ENCODE results near the gene TELO2. TPM values are rescaled to one million over a fixed set of nuclear protein-coding genes. Genes with fewer than 3 reads are reported as not detected.

The TELO2 gene
- 61.7 TPM for polyA plus RNA-seq (2012; ENCODE audit: insufficient read depth, insufficient read length)

DNA sequence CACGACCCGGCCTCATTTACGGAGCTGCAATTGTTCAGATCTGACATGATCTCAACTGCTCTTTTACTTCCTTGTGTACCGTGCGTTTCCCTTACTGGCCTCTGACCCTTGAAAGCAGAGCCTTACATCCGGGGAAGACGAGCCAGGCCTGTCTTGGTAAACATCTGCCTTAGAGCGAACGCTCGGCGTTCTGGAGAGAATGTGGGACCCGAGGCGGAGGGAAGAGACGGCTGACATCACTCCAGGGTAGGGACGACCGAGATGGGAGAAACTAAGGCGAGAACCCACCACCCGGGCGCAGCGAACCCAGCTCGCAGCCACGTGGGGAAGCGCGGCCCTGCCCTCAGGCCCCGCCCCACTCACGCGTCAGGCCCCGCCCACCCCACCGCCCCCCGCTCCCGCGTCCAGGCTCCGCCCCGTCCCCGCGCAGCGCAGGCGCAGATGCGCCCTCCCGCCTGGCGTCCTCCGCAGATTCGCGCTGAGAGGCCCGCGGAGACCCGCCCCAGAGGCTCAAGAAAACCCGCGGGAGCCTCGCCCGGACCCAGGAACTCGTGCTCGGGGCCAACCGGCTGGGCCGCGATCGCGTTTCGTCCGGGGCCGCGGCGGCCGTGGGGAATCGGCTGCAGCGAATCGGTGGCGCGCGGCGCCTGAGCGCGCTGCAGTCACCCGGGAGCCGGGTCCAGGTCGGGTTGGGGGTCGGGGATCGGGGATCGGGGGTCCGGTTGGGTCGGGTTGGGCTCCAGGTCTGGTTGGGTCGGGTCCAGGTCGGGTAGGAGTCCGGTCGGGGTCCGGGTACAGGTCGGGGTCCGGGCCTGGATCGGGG is at the start of gene TELO2:
TELO2 (plus strand) TSS at position 438 of the 823 bp plus-strand sequence. CDS start 922 bp downstream, outside the sequence.
- H3K4me3 ChIP-seq (ENCODE audit: low read length), result peak within 1 kb of the TSS; percentile 78
- peak; percentile 73 for DNase-seq (ENCODE audit: low read depth, low spot score)

DNA sequence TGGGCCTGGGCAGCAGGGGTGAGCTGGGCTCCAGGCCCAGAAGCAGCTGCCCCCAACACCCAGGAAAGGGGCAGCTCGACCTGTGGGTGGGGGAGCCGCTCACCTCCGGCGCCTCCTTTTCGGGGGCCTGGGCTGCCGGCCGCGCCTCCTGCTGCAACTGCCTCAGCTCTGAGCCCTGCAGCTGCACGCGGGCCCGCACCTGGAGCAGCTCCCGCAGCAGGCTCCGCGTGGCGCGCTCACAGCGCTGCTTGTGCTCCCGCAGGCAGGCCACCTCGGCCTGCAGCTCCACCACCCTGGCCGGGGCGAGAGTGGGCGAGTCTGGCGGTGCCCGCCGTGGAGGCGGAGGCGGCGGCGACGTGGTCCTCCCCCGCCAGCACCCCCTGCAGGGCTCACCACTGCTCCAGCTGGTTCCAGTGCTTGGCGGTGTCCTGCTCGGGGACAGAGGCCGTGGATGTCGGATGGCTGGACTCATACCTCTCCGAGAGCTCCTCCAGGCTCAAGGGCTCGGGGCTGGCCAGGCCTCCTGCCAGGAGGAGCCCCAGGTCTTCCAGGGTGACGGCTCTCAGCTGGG is 49.7 kb upstream of the TELO2 start:
- no peak overlapping the region for H3K4me3 ChIP-seq (ENCODE audit: low read length)
- DNase-seq (ENCODE audit: low read depth, low spot score), result no peak

DNA sequence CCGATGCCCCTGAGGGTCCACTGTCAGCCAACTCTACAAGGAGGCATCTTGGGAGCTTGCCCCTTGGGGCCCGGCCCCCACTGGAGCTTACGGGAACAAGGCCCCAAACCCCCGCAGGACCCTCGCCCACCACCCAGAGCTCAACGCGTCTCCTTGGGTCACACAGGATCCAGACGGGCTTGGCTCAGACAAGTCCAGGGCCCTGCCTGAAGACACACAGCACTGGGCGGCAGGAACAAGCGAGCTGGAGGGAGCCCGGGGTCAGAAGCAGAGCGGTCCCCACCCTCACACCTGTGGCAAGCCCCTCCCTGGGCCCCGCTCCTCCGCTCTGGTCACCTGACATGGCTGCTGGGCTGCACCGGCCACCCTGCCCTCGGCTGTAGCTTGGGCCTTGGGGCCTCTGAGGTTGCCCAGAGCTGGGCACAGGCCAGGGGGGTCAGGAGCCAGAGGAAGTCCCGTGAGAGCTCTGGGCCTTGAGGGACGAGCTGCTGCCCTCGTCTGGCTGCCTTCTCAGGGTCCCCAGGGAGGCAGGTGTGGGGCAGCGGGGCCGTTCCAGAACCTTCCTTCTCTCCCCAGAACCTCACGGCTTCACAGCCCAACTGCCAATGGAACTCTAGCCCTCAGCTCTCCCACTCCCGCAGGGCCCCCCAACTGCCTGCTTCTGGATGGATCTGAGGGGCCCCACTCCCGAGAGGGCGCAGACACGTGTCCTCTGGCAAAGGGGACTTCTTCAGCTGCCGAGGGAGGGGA is 49.0 kb upstream of the TELO2 start, which contains the start of gene CCDC154:
CCDC154 (minus strand) TSS at position 577 of the 750 bp plus-strand sequence; CDS start at position 343, 234 bp downstream.
- no peak for DNase-seq (ENCODE audit: low read depth, low spot score)
- H3K4me3 ChIP-seq (ENCODE audit: low read length), result no peak within 1 kb of the TSS

DNA sequence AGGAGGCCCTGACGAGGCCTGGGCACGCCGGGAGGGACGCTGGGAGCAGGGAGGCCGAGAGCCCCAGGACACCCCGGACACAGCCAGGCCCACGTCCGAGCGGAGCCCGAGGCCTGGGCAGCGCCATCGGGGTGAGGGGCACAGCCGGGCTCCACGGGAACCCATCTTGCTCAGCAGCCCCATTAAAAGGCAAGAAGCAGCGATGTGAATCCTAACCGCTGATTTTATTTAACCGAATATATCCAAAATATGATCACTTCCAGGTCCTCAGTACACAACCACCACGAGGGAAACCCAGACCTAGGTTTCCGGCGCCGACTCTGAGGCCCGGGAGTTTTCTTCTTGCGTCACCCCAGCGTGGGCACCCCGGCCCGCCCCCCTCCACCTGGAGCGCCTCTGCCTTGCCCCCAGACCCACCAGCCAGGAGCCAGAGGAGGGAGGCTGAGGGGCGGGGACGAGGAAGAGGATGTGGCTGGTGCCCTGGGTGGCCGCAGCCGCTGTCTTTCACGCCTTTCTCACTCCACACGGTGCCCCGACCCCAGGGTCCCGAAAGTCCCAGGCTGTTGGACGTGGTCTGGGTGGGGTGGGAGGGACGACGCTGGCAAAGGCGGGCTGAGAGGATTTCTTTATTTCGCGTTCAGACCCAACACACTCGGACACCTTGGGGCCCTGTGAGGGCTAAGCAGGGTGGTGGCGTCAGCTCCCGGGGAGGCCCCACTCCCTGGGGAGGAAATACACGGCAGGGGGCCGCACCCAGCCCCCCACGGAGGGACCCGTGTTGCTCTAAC is 48.2 kb upstream of the TELO2 start:
- no peak overlapping the region for H3K4me3 ChIP-seq (ENCODE audit: low read length)
- DNase-seq (ENCODE audit: low read depth, low spot score), result no peak

DNA sequence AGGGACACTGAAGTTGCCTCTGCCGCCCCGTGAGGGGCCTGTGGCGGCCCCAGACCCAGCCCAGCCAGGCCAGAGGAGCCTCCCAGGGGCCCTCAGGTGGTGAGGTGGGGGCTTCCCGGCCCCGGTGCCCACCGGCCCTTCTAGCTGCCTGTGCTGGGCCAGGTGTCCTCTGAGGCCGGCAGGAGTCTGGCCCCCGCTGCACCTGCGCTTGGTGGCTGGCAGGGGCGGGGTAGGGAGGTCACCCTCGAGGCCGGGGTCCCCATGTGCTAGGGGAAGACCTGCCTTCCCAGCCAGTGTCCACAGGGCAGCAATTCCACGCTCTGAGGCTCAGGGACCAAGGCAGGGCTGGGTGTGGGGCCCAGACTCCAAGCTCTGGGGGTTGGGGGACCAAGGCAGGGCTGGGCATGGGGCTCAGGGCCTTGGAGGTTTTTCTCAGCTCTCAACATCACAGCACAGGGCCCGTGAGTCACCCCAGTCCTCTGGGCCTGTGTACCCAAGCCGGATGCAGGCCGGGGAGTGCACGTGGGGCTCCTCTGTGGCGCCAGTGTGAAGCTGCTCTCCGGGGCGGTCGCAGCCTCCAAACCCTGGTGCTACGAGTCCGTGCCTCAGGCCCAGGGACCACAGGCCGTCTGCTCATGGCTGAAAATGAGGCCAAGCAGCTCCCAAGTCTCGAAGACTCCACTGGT is 47.5 kb upstream of the TELO2 start:
- DNase-seq (ENCODE audit: low read depth, low spot score), result no peak
- no peak overlapping the region for H3K4me3 ChIP-seq (ENCODE audit: low read length)

DNA sequence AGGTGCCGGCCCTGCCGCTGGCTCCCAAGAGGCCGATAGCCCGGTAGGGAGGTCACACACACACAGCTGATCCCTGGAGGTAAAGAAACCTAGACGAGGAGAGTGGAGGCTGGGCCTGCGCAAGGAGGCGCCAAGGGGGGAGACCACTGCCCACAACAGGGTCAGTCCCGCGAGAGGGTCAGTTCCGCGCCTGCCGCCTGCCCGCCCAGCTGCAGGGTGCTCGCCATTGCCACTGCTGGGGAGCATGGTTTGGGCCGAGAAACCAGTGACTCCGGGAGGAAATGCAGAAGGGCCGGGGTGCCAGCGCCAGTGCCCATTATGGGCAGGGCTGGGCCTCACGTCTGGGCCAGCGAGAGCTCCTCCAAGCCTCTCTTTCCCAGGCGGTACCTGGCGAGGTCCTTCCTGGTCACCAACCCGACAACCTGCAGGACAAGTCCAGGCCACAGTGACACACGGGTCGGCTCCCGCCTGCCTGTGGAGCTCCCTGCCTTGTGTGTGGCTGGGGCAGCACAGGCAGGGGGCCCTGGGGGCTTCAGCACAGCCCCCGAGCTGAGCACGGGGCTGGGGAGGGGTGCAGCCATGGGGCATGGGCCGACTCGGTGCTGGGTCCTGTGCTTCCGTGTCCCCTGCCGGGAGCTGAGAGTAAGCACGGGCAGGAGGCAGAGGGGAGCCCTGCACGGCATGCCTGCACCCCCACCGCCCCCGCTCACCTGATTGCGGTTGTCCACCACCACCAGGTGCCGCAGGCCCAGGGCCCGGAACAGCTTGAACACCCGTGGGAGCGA is 46.7 kb upstream of the TELO2 start:
- H3K4me3 ChIP-seq (ENCODE audit: low read length), result no peak overlapping the region
- DNase-seq (ENCODE audit: low read depth, low spot score), result no peak

DNA sequence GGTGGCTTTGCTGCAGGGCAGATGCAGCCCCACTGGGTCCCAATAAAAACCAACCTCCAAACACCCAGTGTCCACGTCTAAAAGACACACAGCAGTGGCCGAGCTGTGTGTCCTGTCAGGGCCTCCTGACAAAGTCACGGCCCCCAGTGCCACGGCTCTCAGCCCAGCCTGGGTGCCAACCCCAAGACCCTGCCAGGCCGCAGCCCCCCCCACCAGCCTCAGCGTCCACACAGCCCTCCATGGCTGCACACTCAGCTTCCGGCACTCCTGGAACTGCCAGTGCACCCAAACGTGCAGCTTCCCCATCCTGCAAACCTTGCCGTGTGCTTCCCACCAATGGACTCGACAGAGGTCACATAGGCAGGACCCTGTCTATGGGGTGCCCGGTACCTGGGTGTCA is 45.2 kb upstream of the TELO2 start:
- no peak overlapping the region for H3K4me3 ChIP-seq (ENCODE audit: low read length)
- no peak for DNase-seq (ENCODE audit: low read depth, low spot score)

DNA sequence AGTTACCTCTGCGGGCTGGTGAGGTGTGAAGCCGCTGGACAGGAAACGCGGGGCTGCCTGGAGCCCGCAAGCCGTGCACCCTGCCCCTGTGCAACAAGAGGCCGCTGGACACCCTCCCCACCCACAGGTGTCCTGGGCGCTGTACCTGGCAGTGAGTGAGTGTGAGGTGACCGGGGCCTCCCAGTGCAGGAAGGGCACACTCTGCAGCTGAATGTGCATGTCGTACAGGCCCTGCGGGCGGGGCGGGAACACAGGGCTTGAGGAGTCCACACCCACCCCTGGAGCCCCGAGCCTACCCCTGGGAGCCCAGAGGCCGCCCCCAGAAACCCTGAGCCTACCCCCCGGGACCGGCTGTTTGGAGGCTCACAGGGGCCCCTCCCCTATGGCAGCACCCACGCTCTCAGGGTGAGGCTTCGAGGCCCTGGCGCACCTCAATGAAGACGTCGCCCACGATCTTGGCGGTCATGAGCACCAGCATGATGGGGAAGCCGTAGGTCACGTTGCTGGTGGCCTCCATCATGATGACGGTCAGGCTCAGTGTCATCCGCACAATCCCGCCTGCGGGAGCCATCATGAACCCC is 44.5 kb upstream of the TELO2 start:
- DNase-seq (ENCODE audit: low read depth, low spot score), result no peak
- H3K4me3 ChIP-seq (ENCODE audit: low read length), result no peak overlapping the region

DNA sequence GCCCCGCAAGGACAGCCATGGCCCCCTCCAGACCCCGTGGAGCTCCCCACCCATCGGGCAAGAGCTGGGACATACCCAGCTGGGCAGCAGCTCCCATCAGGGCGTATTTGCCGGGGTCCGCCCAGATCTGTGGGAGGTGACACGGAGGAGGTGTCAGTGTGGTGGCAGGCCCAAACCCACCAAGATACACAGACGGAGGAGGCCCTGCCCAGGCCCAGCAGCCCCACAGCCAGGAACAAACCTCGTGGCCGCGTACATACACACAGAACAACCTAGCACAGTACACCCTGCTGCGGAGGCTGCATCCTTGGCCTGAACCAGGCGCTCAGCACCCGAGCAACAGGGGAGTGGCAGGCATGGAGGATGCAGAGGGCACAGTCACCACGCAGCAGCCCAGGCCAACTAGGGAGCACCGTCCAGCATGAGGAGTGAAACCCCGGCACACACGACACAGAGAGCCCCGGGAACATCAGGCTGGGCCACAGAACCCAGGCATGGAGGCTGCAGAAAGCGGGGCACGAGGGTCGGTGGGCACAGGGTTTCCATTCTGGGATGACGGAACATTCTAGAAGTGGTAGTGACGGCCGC is 43.9 kb upstream of the TELO2 start:
- no peak for DNase-seq (ENCODE audit: low read depth, low spot score)
- H3K4me3 ChIP-seq (ENCODE audit: low read length), result no peak overlapping the region

DNA sequence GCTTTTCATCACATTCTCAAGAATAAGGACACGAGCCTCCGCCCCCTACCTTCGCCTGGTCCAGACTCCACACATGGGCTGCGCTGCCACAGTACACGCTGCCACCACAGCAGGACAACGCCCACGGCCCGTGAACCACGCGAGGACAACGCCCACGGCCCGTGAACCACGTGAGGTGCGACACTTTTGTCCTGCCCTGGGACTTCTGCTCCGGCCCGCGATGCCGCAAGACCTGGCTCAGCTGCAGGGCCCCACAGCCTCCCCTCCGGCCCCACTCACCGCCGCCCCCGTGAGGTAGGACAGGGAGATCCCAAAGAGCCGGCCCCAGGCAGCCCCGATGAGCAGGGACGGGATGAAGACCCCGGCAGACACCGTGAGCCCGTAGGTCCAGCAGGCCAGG is 42.9 kb upstream of the TELO2 start:
- H3K4me3 ChIP-seq (ENCODE audit: low read length), result no peak overlapping the region
- DNase-seq (ENCODE audit: low read depth, low spot score), result no peak

DNA sequence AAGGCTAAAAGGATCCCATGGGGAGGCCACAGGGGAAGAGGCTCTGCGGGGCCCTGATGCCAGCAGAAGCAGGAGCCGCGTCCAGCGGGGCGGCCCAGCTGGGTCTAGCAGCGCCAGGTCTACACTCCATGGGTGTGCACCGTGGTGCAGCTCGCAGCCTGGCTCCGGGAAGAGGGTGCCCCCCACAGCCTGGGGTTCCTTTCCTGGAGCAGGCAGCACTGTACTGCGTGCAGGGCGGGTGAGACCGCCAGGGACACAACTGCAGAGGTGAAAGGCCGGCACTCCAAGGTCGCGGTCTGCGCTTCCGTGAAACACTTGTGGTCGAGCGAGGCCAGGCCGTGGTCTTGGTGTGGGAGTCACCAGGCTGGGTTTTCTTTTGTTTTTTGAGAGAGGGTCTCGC is 42.3 kb upstream of the TELO2 start:
- DNase-seq (ENCODE audit: low read depth, low spot score), result no peak
- H3K4me3 ChIP-seq (ENCODE audit: low read length), result no peak overlapping the region

DNA sequence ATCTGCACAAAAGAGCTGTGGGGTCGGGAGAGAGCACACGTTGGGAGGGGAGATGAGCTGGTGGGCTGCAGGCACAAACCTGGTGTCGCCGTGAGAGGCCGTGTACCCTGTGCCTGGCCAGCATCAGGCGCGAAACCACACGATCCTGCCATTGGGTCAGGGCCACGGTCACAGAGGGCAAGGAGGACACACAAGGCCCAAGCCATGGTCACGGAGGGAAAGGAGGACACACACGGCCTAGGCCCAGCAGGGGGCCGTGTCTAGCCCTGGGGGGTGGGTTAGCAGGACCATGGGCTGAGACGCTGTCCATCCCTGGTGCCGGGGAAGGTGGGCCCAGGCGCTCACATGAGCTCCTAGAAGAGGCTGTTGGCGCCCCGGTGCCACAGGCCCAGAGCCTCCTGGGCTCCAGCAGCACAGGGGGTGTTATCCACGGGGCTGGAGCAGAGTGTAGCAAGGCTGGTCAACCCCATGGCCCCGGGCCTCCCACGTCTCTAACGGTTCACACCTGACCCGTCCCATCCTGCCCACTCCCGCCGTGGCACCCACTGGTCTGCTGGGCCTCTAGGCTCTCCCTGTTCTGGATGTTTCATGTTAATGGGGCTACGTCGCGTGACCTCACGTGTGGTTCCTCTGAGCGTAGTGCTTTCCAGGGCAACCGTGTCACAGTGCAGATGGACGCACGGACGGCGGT is 41.3 kb upstream of the TELO2 start:
- DNase-seq (ENCODE audit: low read depth, low spot score), result no peak
- no peak overlapping the region for H3K4me3 ChIP-seq (ENCODE audit: low read length)

DNA sequence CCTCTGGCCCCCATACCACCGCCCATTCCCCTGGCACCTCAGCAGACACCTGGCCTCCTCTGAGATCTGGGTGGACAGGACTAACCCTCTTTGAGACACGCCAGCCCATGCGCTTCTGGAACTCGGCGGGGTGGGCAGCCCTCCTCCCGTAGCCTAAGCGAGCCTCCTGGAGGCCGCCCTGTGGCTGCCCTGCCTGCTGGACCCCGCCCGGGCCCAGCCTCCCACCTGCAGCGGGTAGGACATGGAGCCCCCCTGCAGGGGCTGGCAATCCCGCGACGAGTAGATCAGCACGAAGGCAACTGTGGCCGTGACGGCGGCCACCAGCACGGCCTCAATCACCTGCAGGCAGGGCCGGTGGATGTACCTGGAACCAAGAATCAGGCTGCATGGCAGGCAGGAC is 40.6 kb upstream of the TELO2 start:
- H3K4me3 ChIP-seq (ENCODE audit: low read length), result no peak overlapping the region
- DNase-seq (ENCODE audit: low read depth, low spot score), result no peak

DNA sequence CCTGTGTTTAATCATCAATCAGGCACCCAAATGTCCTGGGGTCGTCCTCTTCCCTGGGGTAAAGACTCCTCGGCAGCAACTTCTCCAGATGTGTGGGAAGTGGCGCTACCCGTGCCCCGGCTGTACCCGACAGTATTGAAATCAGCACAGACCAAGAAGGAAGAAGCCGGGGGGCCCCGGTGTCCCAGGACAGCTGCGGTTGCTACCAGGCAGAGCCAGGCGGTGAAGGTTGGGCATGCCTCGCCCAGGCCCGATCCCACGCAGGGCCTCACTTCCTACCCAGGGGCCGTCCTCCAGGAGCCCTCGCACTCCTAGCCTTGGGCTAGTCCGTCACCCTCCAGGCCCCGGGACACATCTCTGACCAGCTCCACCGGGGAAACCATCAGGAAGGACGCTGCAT is 39.8 kb upstream of the TELO2 start:
- DNase-seq (ENCODE audit: low read depth, low spot score), result no peak
- no peak overlapping the region for H3K4me3 ChIP-seq (ENCODE audit: low read length)

DNA sequence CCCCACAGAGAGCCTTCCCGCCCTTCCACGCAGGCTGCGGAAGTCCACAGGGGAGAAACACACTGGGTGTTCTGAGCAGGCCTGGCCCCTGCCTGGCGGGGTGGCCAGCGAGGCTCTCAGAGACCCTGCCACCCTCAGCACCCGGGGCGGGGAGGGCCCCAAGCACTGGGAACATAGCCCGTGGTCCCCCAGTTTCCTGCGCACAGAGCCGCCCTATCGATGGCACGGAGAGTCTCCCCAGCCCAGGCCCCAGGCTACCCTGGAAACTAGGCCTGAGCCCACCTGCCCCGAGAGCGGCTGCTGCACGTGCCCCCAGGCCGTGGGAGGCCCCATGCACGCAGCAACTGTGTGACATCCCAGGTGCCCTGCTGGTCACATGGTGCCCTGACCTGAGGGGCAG is 38.6 kb upstream of the TELO2 start:
- H3K4me3 ChIP-seq (ENCODE audit: low read length), result no peak overlapping the region
- no peak for DNase-seq (ENCODE audit: low read depth, low spot score)

DNA sequence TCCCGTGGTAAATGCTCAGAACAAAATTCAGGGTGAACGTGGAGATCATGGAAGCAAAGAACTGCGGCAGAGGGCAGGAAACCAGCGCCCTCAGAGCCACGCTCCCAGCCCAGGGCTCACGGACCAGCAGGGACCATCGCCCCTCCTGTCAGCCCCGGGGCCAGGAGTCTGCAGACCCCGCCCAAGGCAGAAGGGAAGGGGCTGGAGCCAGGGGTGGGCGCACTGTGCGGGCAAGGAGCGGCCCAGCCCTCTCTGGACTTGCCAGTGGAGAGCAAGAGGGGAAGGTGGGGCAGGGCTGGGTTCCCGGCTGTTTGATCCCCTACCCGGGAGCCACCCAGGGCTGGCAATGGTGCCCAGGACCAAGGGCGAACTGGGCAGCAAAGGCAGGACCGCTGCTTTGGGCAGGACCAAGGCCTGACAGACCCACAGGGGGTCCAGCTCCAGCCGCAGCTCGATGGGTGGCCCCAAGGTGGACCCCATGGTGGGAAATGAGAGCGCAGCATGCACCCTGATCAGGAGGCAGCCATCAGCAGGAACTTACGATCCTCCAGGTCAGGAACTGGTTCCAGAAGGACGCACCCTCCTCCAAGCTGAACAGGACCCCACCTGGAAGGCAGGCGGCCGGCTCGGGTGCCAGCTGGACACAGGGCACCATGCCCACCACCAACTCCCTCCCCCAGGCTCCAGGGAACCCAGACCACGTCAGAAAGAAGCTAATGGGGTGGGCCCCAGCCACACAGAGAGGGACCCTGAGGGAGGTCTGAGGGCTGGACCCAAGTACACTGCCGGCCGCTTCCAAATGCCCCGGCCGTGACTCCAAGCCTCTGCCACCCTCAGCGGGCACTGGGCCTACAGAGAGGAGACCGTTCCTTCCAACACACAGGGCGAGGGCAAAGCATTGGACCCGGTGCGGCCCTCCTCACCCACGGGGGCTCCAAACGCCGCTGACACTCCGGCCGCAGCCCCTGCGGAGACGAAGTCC is 37.7 kb upstream of the TELO2 start:
- DNase-seq (ENCODE audit: low read depth, low spot score), result no peak
- H3K4me3 ChIP-seq (ENCODE audit: low read length), result no peak overlapping the region

Data from Jurkat, Clone E6-1 (cell line).